GM23338 (cell line): ENCODE results near the gene ARHGEF16. TPM values are rescaled to one million over a fixed set of nuclear protein-coding genes. Genes with fewer than 3 reads are reported as not detected.

Experiments used
- ATAC-seq: fragments of 200-7000 bp; cut with Tn5 transposase; 3 replicates; pipeline ENCODE4 v1.9.1; 2020
- DNase-seq: peaks from one replicate; pipeline ENCODE4 v3.0.0-alpha.2; 2015; ENCODE audit warnings: low spot score
- H2AFZ ChIP-seq: fragments of 200-600 bp; sonication (generic); 2 replicates; pipeline ENCODE4 v1.8.0; 2016; ENCODE audit warnings: antibody characterized with exemption, mild to moderate bottlenecking, moderate library complexity
- H3F3A ChIP-seq: fragments of 200-600 bp; sonication (generic); replicated peaks from 2 replicates; pipeline ENCODE4 v1.8.0; 2017; ENCODE audit warnings: antibody characterized with exemption, mixed run types, low read depth
- H3K27ac ChIP-seq: fragments of 200-600 bp; sonication (generic); 2 replicates; pipeline ENCODE4 v1.6.1; 2016; ENCODE audit warnings: low read depth
- H3K27me3 ChIP-seq: fragments of 200-600 bp; sonication (generic); 2 replicates; pipeline ENCODE4 v1.8.0; 2016; ENCODE audit warnings: mild to moderate bottlenecking, mixed run types, moderate library complexity; ENCODE audit not compliant: insufficient read depth
- H3K36me3 ChIP-seq: fragments of 200-600 bp; sonication (generic); 2 replicates; pipeline ENCODE4 v1.8.0; 2016; ENCODE audit warnings: mild to moderate bottlenecking; ENCODE audit not compliant: insufficient read depth
- H3K4me1 ChIP-seq: fragments of 200-600 bp; sonication (generic); 2 replicates; pipeline ENCODE4 v1.8.0; 2016; ENCODE audit warnings: mild to moderate bottlenecking, moderate library complexity; ENCODE audit not compliant: insufficient read depth
- H3K4me2 ChIP-seq: fragments of 200-600 bp; sonication (generic); 2 replicates; pipeline ENCODE4 v1.7.1; 2017; ENCODE audit warnings: mixed run types
- H3K4me3 ChIP-seq: fragments of 200-600 bp; sonication (generic); 2 replicates; pipeline ENCODE4 v1.6.1; 2016; ENCODE audit warnings: mixed run types
- H3K79me2 ChIP-seq: fragments of 200-600 bp; sonication (generic); replicated peaks from 2 replicates; pipeline ENCODE4 v1.8.0; 2017; ENCODE audit warnings: mild to moderate bottlenecking; ENCODE audit not compliant: insufficient read depth
- H3K9me2 ChIP-seq: fragments of 200-600 bp; sonication (generic); 2 replicates; pipeline ENCODE4 v1.8.0; 2017; ENCODE audit not compliant: insufficient read depth
- H4K20me1 ChIP-seq: fragments of 200-600 bp; sonication (generic); replicated peaks from 2 replicates; pipeline ENCODE4 v1.8.0; 2017; ENCODE audit warnings: mild to moderate bottlenecking; ENCODE audit not compliant: insufficient read depth
- H3K27ac Mint-ChIP-seq: 2 replicates; pipeline ENCODE4 v1.8.0; 2020; ENCODE audit warnings: inconsistent platforms, mild to moderate bottlenecking, moderate library complexity, mixed read lengths
- H3K27me3 Mint-ChIP-seq: 3 replicates; pipeline ENCODE4 v1.8.0; 2022; ENCODE audit warnings: low read depth, mild to moderate bottlenecking, moderate library complexity, mixed read lengths, inconsistent platforms; ENCODE audit not compliant: insufficient read depth, poor library complexity
- H3K36me3 Mint-ChIP-seq: 3 replicates; pipeline ENCODE4 v1.8.0; 2021; ENCODE audit warnings: low read depth, mild to moderate bottlenecking, inconsistent platforms, moderate library complexity, mixed read lengths
- H3K4me1 Mint-ChIP-seq: 3 replicates; pipeline ENCODE4 v1.8.0; 2020; ENCODE audit warnings: mild to moderate bottlenecking, inconsistent platforms, mixed read lengths
- H3K4me3 Mint-ChIP-seq: 3 replicates; pipeline ENCODE4 v1.8.0; 2021; ENCODE audit warnings: moderate library complexity, mild to moderate bottlenecking, inconsistent platforms, mixed read lengths
- H3K9me3 Mint-ChIP-seq: 3 replicates; pipeline ENCODE4 v1.8.0; 2020; ENCODE audit warnings: moderate library complexity, mild to moderate bottlenecking, inconsistent platforms, mixed read lengths
- CREB1 ChIP-seq: fragments of 250-450 bp; sonication (Bioruptor Pico); IDR thresholded peaks from 2 replicates; pipeline ENCODE4 v1.5.0; 2020; ENCODE audit warnings: low read depth, mild to moderate bottlenecking, moderate library complexity
- EZH2 ChIP-seq: fragments of 200-600 bp; sonication (generic); IDR thresholded peaks from one replicate; pipeline ENCODE4 v1.8.0; 2017; ENCODE audit warnings: antibody characterized with exemption, mild to moderate bottlenecking, low read depth; ENCODE audit not compliant: unreplicated experiment
- EZH2phosphoT487 ChIP-seq: fragments of 200-600 bp; sonication (generic); IDR thresholded peaks from one replicate; pipeline ENCODE4 v1.8.1; 2018; ENCODE audit warnings: antibody characterized with exemption; ENCODE audit not compliant: unreplicated experiment
- JUNB ChIP-seq: IDR thresholded peaks from one replicate; pipeline ENCODE4 v1.6.1; 2016; ENCODE audit warnings: antibody characterized with exemption; ENCODE audit not compliant: unreplicated experiment
- NANOG ChIP-seq: IDR thresholded peaks from 2 replicates; pipeline ENCODE4 v1.6.1; 2016; ENCODE audit warnings: antibody characterized with exemption, borderline replicate concordance
- POLR2AphosphoS5 ChIP-seq: IDR thresholded peaks from 2 replicates; pipeline ENCODE4 v1.6.1; 2016; ENCODE audit warnings: antibody characterized with exemption, low read depth
- STAT1 ChIP-seq: IDR thresholded peaks from one replicate; pipeline ENCODE4 v1.6.1; 2016; ENCODE audit warnings: antibody characterized with exemption; ENCODE audit not compliant: unreplicated experiment
- ZNF114 ChIP-seq: fragments of 250-450 bp; sonication (Bioruptor Pico); IDR thresholded peaks from 2 replicates; pipeline ENCODE4 v1.5.0; 2020; ENCODE audit warnings: mild to moderate bottlenecking, moderate library complexity
- ZNF331 ChIP-seq: fragments of 250-450 bp; sonication (Bioruptor Pico); IDR thresholded peaks from 2 replicates; pipeline ENCODE4 v1.5.0; 2020; ENCODE audit warnings: low read depth, mild to moderate bottlenecking, moderate library complexity
- ZNF462 ChIP-seq: fragments of 250-450 bp; sonication (Bioruptor Pico); IDR thresholded peaks from 2 replicates; pipeline ENCODE4 v1.5.0; 2020; ENCODE audit warnings: mild to moderate bottlenecking, moderate library complexity
- polyA plus RNA-seq: library from polyadenylated mRNA; unstranded; fragments of >200 nt; fragmentation: Nextera tagmentation; extraction: Ambion mirVana; gene quantifications from 2 replicates; pipeline ENCODE4 v1.2.1, GENCODE V29; 2016
- total RNA-seq: library from RNA; depleted of rRNA; stranded (reverse); fragments of >200 nt; shearing (Covaris generic); gene quantifications from 2 replicates; pipeline ENCODE4 v1.2.3, GENCODE V29; 2014

The ARHGEF16 gene
- total and polyA plus RNA-seq, 2 experiments from 2014 or later, result 12.2 to 29.3 TPM

DNA sequence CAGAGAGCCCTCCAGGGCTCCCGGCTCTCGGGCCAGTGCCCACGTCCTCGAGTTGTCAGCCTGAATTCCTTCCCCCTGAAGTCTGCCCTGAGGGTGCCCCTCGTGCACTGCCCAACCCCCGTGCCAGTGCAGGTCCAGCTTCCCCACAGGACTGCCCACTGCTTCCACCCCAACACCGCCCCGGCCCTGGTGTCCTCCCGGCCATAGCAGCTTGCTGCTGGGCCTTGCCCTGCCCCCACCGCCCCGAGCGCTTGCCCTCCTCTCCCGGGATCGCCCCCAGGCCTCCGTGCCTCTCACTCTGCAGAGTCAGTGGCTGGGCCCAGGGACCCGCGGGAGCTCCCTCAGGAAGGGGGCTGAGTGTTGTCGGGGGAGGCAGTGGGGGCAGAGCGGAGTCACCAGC is 24.1 kb upstream of the ARHGEF16 start (continued):
- TF ChIP-seq ZNF331 (CRISPR knock-in tag) (no peak), ZNF462 (CRISPR knock-in tag) (no peak), CREB1 (CRISPR knock-in tag) (no peak)

DNA sequence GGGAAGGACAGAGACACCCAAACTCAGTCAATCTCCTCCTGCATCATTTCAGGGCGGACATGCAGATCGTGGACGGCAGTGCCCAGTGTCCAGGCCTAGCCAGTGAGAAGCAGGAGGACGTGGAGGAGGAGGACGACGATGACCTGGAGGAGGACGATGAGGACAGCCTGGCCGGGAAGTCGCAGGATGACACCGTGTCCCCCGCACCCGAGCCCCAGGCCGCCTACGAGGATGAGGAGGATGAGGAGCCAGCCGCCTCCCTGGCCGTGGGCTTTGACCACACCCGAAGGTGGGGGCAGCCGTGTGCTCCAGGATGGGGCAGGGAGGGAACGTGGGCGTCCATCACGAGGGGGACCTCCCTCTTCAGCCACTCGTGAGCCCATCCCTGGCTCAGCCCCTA is 23.6 kb upstream of the ARHGEF16 start:
- H3K27ac ChIP-seq, result no peak overlapping the region
- no peak overlapping the region for H3K4me3 Mint-ChIP-seq
- ATAC-seq (no peak; the same call in 2 of the 3 replicates), DNase-seq (no peak)
- no peak overlapping the region for H2AFZ ChIP-seq
- no peaks in the 10 kb centered on the region for H3K9me3 Mint-ChIP-seq
- H3K36me3 ChIP-seq, result no peaks in the 10 kb centered on the region
- H3K36me3 Mint-ChIP-seq, result no peaks in the 10 kb centered on the region
- no peaks in the 10 kb centered on the region for H3K4me1 ChIP-seq
- no peaks in the 10 kb centered on the region for H3K79me2 ChIP-seq
- no peak overlapping the region for H3K4me3 ChIP-seq
- no peaks in the 10 kb centered on the region for H3K27me3 ChIP-seq
- H3K27ac Mint-ChIP-seq, result no peak overlapping the region; the same call in 1 of the 2 replicates
- peaks cover 7% of the 10 kb centered on the region for H3K27me3 Mint-ChIP-seq
- TF ChIP-seq CREB1 (CRISPR knock-in tag) (no peak), POLR2AphosphoS5 (no peak), JUNB (no peak), ZNF114 (CRISPR knock-in tag) (no peak), NANOG (no peak), ZNF462 (CRISPR knock-in tag) (no peak), EZH2 (no peak), EZH2phosphoT487 (no peak), ZNF331 (CRISPR knock-in tag) (no peak), STAT1 (no peak)
- H3K4me2 ChIP-seq, result no peak overlapping the region
- H3K9me2 ChIP-seq, result no peaks in the 10 kb centered on the region
- H4K20me1 ChIP-seq, result no peaks in the 10 kb centered on the region
- no peaks in the 10 kb centered on the region for H3F3A ChIP-seq
- H3K4me1 Mint-ChIP-seq, result peaks cover 8% of the 10 kb centered on the region; the same call in 2 of the 3 replicates
